ENCODE data around the gene PKNOX2. TPM values are rescaled to one million over a fixed set of nuclear protein-coding genes. Genes with fewer than 3 reads are reported as not detected.

Gene PKNOX2
- total RNA-seq, 1 experiment from 2014 or later, result not detected

- H3K4me3 Mint-ChIP-seq (ENCODE audit: unreplicated experiment), result no peak overlapping the region
- POLR2A ChIA-PET, result no interaction called here
- DNase-seq, result no peak
- H3K27ac Mint-ChIP-seq (ENCODE audit: unreplicated experiment), result no peak overlapping the region
- TF ChIP-seq CTCF (IDR thresholded peaks at IDR 0.05; ENCODE audit: insufficient read depth in 1 of 2, low read depth in 1 of 2, low read length in 1 of 2, severe bottlenecking in 1 of 2, unreplicated experiment in 1 of 2), result no peak
- BruUV-seq (replicated peaks), result no TSS peak
- Histone ChIP-seq H3K4me3 (ENCODE audit: low read depth, low read length) (no peak overlapping the region), H3K9me3 (no peaks in the 10 kb centered on the region), H3K36me3 (ENCODE audit: control insufficient read depth, insufficient read depth, low read length) (no peaks in the 10 kb centered on the region), H3K4me1 (peaks cover 10% of the 10 kb centered on the region), H3K27me3 (replicated peaks; ENCODE audit: control insufficient read depth, insufficient read depth, low read length) (no peaks in the 10 kb centered on the region)
- no peaks in the 10 kb centered on the region for H3K36me3 Mint-ChIP-seq (ENCODE audit: insufficient read depth, unreplicated experiment)
- H3K9me3 Mint-ChIP-seq (ENCODE audit: unreplicated experiment), result no peaks in the 10 kb centered on the region
- CTCF ChIA-PET, result no interaction called here
- peaks cover 12% of the 10 kb centered on the region for H3K4me1 Mint-ChIP-seq (ENCODE audit: low read depth, unreplicated experiment)
- peaks cover 30% of the 10 kb centered on the region for H3K27me3 Mint-ChIP-seq (ENCODE audit: insufficient read depth, unreplicated experiment)
- intact Hi-C loops (cut with micrococcal nuclease; ENCODE audit: unreplicated experiment), result no loop called here
Observed at GRCh38 chr11:125388611-125389010, 224.1 kb downstream of the PKNOX2 start.

GRCh38 chr11:125389339-125390166 is 225.0 kb downstream of the PKNOX2 start:
- no peak overlapping the region for H3K27ac Mint-ChIP-seq (ENCODE audit: unreplicated experiment)
- intact Hi-C loops (cut with micrococcal nuclease; ENCODE audit: unreplicated experiment), result no loop called here
- Histone ChIP-seq H3K36me3 (ENCODE audit: control insufficient read depth, insufficient read depth, low read length) (no peaks in the 10 kb centered on the region), H3K27me3 (replicated peaks; ENCODE audit: control insufficient read depth, insufficient read depth, low read length) (0 out of 2 replicates have a peak, but pooled peaks cover 1% of the 10 kb centered on the region), H3K4me3 (ENCODE audit: low read depth, low read length) (no peak overlapping the region), H3K4me1 (peaks cover 10% of the 10 kb centered on the region), H3K9me3 (no peaks in the 10 kb centered on the region)
- H3K9me3 Mint-ChIP-seq (ENCODE audit: unreplicated experiment), result no peaks in the 10 kb centered on the region
- peaks cover 12% of the 10 kb centered on the region for H3K4me1 Mint-ChIP-seq (ENCODE audit: low read depth, unreplicated experiment)
- no TSS peak for BruUV-seq (replicated peaks)
- no peak for DNase-seq
- H3K27me3 Mint-ChIP-seq (ENCODE audit: insufficient read depth, unreplicated experiment), result peaks cover 30% of the 10 kb centered on the region
- CTCF ChIA-PET, result interaction anchor here (0.6 kb wide), 1 partner anchor 17 kb away, joined by 3 read pairs; no protein-coding TSS in a partner anchor
- H3K36me3 Mint-ChIP-seq (ENCODE audit: insufficient read depth, unreplicated experiment), result no peaks in the 10 kb centered on the region
- no peak overlapping the region for H3K4me3 Mint-ChIP-seq (ENCODE audit: unreplicated experiment)
- POLR2A ChIA-PET, result interaction anchor here (0.5 kb wide), 1 partner anchor 215 kb away, joined by 5 read pairs; no protein-coding TSS in a partner anchor
- no peak for TF ChIP-seq CTCF (IDR thresholded peaks at IDR 0.05; ENCODE audit: insufficient read depth in 1 of 2, low read depth in 1 of 2, low read length in 1 of 2, severe bottlenecking in 1 of 2, unreplicated experiment in 1 of 2)

GRCh38 chr11:125390946-125391345 is 226.4 kb downstream of the PKNOX2 start:
- POLR2A ChIA-PET, result no interaction called here
- no peak overlapping the region for H3K4me3 ChIP-seq (ENCODE audit: low read depth, low read length)
- CTCF ChIA-PET, result no interaction called here
- no peaks in the 10 kb centered on the region for H3K9me3 ChIP-seq
- 0 out of 2 replicates have a peak, but pooled peaks cover 1% of the 10 kb centered on the region for H3K27me3 ChIP-seq (replicated peaks; ENCODE audit: control insufficient read depth, insufficient read depth, low read length)
- DNase-seq, result no peak
- intact Hi-C loops (cut with micrococcal nuclease; ENCODE audit: unreplicated experiment), result no loop called here
- peaks cover 29% of the 10 kb centered on the region for H3K27me3 Mint-ChIP-seq (ENCODE audit: insufficient read depth, unreplicated experiment)
- peaks cover 10% of the 10 kb centered on the region for H3K4me1 ChIP-seq
- no peak overlapping the region for H3K27ac Mint-ChIP-seq (ENCODE audit: unreplicated experiment)
- H3K4me3 Mint-ChIP-seq (ENCODE audit: unreplicated experiment), result no peak overlapping the region
- H3K36me3 Mint-ChIP-seq (ENCODE audit: insufficient read depth, unreplicated experiment), result no peaks in the 10 kb centered on the region
- no TSS peak for BruUV-seq (replicated peaks)
- H3K36me3 ChIP-seq (ENCODE audit: control insufficient read depth, insufficient read depth, low read length), result no peaks in the 10 kb centered on the region
- TF ChIP-seq CTCF (IDR thresholded peaks at IDR 0.05; ENCODE audit: insufficient read depth in 1 of 2, low read depth in 1 of 2, low read length in 1 of 2, severe bottlenecking in 1 of 2, unreplicated experiment in 1 of 2), result no peak
- peaks cover 12% of the 10 kb centered on the region for H3K4me1 Mint-ChIP-seq (ENCODE audit: low read depth, unreplicated experiment)
- H3K9me3 Mint-ChIP-seq (ENCODE audit: unreplicated experiment), result no peaks in the 10 kb centered on the region

Data from Caco-2 (cell line).